Peyer's patch (tissue), 4 donors: ENCODE data around the gene HOXB5.

Source experiments
- POLR2A ChIP-seq, 2 donors: fragments of 450-650 bp; IDR thresholded peaks; one replicate each; pipeline ENCODE4 v1.5.1; 2017; ENCODE audit warnings: antibody characterized with exemption in 2 of 2, mild to moderate bottlenecking in 2 of 2, moderate library complexity in 2 of 2
- TF ChIP-seq, protein P1 (sequence below), 6 experiments: fragments of 450-650 bp in 4 of 6; fragments of 200-600 bp in 2 of 6; sonication (generic) in 1 of 6; IDR thresholded peaks; one replicate each; pipeline ENCODE4 v1.5.1; 2017 to 2019; ENCODE audit warnings: antibody characterized with exemption in 6 of 6, mild to moderate bottlenecking in 3 of 6, moderate library complexity in 1 of 6

DNA sequence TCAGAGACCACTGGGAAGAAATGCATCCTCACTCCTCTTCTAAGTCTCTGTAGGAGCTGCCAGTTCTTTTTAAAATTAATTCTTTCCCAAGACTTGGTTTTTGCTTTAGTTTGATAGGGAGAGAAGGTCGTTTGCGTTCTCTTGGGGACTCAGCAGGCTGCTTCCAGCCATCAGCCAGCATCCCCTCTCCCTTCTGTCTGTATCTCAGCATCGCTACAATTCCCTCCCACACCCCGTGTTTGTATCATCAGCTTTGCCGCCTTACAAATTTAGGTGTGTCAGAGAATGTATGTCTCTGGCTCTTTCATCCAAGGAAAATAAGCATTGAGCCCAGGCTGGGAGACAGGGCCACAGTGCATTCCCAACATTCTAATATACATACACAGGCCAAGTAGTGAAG lies 5.8 kb upstream of the HOXB5 start:
- TF ChIP-seq, protein P1, sequence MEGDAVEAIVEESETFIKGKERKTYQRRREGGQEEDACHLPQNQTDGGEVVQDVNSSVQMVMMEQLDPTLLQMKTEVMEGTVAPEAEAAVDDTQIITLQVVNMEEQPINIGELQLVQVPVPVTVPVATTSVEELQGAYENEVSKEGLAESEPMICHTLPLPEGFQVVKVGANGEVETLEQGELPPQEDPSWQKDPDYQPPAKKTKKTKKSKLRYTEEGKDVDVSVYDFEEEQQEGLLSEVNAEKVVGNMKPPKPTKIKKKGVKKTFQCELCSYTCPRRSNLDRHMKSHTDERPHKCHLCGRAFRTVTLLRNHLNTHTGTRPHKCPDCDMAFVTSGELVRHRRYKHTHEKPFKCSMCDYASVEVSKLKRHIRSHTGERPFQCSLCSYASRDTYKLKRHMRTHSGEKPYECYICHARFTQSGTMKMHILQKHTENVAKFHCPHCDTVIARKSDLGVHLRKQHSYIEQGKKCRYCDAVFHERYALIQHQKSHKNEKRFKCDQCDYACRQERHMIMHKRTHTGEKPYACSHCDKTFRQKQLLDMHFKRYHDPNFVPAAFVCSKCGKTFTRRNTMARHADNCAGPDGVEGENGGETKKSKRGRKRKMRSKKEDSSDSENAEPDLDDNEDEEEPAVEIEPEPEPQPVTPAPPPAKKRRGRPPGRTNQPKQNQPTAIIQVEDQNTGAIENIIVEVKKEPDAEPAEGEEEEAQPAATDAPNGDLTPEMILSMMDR (IDR thresholded peaks at IDR 0.05), result no peak
- no peak for TF ChIP-seq POLR2A (IDR thresholded peaks at IDR 0.05)
